ENCODE measurements around the gene CHCHD10. TPM values are rescaled to one million over a fixed set of nuclear protein-coding genes. Genes with fewer than 3 reads are reported as not detected.

CHCHD10 gene
- total RNA-seq, 1 donor from 2014 or later: 3.7 TPM

Other genes with a start within 250 kb of the CHCHD10 start
- not detected for gene IGLL1, start 187.7 kb downstream of the CHCHD10 start, total RNA-seq
- gene DRICH1, start 135.7 kb downstream of the CHCHD10 start, total RNA-seq: 0.52 TPM
- gene RGL4, start 77.0 kb downstream of the CHCHD10 start, total RNA-seq: 0.52 TPM
- 3.1 TPM for gene ZNF70, start 16.9 kb downstream of the CHCHD10 start, total RNA-seq
- gene VPREB3, start 13.5 kb downstream of the CHCHD10 start, total RNA-seq: not detected
- gene C22orf15, start 5.0 kb downstream of the CHCHD10 start, total RNA-seq: not detected
- 6.3 TPM for gene MMP11, start 4.9 kb upstream of the CHCHD10 start, total RNA-seq
- 13.6 TPM for gene SMARCB1, start 19.0 kb upstream of the CHCHD10 start, total RNA-seq
- 1.0 TPM for gene DERL3, start 71.0 kb upstream of the CHCHD10 start, total RNA-seq
- 2.1 TPM for gene SLC2A11, start 89.9 kb upstream of the CHCHD10 start, total RNA-seq
- 76.7 TPM for gene MIF, start 126.4 kb upstream of the CHCHD10 start, total RNA-seq
- gene GSTT2B, start 193.2 kb upstream of the CHCHD10 start, total RNA-seq: 4.7 TPM
- 3.7 TPM for gene DDTL, start 198.9 kb upstream of the CHCHD10 start, total RNA-seq
- gene DDT, start 206.5 kb upstream of the CHCHD10 start, total RNA-seq: 39.7 TPM
- gene GSTT2, start 212.2 kb upstream of the CHCHD10 start, total RNA-seq: not detected
- gene GSTT4, start 237.5 kb upstream of the CHCHD10 start, total RNA-seq: not detected
- gene CABIN1, start 243.3 kb upstream of the CHCHD10 start, total RNA-seq: 18.3 TPM

Measured in skeletal muscle tissue (tissue), 1 donor.